ENCODE measurements around the gene FRMPD2. TPM values are rescaled to one million over a fixed set of nuclear protein-coding genes. Genes with fewer than 3 reads are reported as not detected.

The FRMPD2 gene
- total and polyA plus RNA-seq, 2 of the 4 experiments (the other 2 are of a cell fraction) = 0.18 TPM; not detected in 1

DNA sequence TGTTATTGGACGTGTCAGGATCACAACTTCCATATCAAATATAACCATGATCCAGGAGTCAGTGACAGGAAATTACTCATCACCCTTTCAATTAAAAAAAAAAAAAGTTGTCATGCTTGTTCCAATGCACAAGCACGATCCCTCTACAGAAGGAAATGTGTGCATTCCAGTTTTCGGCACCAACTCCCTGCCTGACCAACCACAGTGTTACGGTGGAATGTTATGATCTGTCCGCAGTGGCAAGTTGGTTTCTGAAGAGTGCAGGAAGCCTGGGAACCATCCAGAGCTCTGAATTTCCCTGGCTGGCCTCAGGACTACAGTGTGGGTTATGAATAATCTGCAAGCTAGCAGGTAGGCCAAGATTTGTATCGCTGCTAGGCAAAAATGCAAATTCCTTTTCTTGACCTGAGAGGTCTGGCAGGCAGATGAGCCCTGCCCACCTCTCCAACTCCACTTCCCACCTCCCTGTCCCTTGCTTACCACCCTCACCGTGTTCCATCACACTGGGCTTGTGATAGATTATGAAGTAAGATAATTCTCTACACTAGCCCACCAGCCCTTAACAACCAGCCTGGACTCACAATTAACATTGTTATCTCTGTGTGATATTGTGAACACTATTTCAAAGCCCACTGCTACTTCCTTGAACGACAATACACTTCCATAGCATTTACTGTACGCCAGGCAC, 20.4 kb downstream of the FRMPD2 start:
- Histone ChIP-seq H3K79me1 (ENCODE audit: low read depth in 1 of 2, low read length in 2 of 2) (no peaks in the 10 kb centered on the region), H2BK15ac (ENCODE audit: low read depth, low read length) (no peak overlapping the region), H3K56ac (ENCODE audit: extremely low read depth, insufficient read depth, low read length) (no peak overlapping the region), H3K14ac (replicated peaks; ENCODE audit: low read depth, low read length) (no peak overlapping the region), H3K4me2 (ENCODE audit: low read depth, low read length) (no peak overlapping the region), H3K9me3 (ENCODE audit: control insufficient read depth, insufficient read depth, low read length) (no peaks in the 10 kb centered on the region), H3K9me1 (ENCODE audit: insufficient read depth, low read length) (no peaks in the 10 kb centered on the region), H3K23ac (ENCODE audit: low read depth, low read length) (no peak overlapping the region), H4K5ac (ENCODE audit: low read depth, low read length) (no peak overlapping the region), H2AK5ac (ENCODE audit: low read depth, low read length) (no peak overlapping the region), H3K27me3 (ENCODE audit: control insufficient read depth, insufficient read depth, low read length) (peaks cover 10% of the 10 kb centered on the region), H3K27ac (ENCODE audit: insufficient read depth, low read length) (no peak overlapping the region), H4K20me1 (ENCODE audit: insufficient read depth, low read length) (no peaks in the 10 kb centered on the region), H2AFZ (replicated peaks; ENCODE audit: low read length, poor library complexity) (no peak overlapping the region), H2BK20ac (ENCODE audit: low read depth, low read length) (no peak overlapping the region), H3K4me1 (ENCODE audit: control insufficient read depth, insufficient read depth, low read length) (peaks cover 3% of the 10 kb centered on the region; the same call in 1 of the 2 replicates), H2AK9ac (replicated peaks; ENCODE audit: low read depth, low read length, poor library complexity) (no peak overlapping the region), H4K8ac (ENCODE audit: low read depth in 2 of 2, low read length in 2 of 2) (no peak overlapping the region), H3K9ac (ENCODE audit: low read depth, low read length) (no peak overlapping the region), H3K4me3 (ENCODE audit: insufficient read depth, low read depth, low read length) (no peak overlapping the region), H3K4ac (ENCODE audit: low read depth, low read length) (no peak overlapping the region), H3K18ac (ENCODE audit: low read depth, low read length) (no peak overlapping the region), H2BK5ac (ENCODE audit: low read depth, low read length, poor library complexity, severe bottlenecking) (no peak overlapping the region), H3K36me3 (ENCODE audit: control insufficient read depth, insufficient read depth, low read length) (no peaks in the 10 kb centered on the region), H2BK120ac (ENCODE audit: low read depth, low read length) (no peak overlapping the region), H4K91ac (ENCODE audit: insufficient read depth, low read depth, low read length) (no peak overlapping the region)
- no CpG with 5 or more reads among the region's 9 CpGs for WGBS, 2 experiments (ENCODE audit: extremely low coverage in 2 of 2, insufficient read length in 1 of 2)
- in situ Hi-C loops (cut with MboI; ENCODE audit: low sequenced_read_pairs) (no loop called here), intact Hi-C loops (cut with micrococcal nuclease) (no loop called here), dilution Hi-C loops (cut with HindIII; ENCODE audit: low sequenced_read_pairs, unreplicated experiment) (no loop called here)
- no peak for ATAC-seq (ENCODE audit: low read depth)
- ChIA-PET POLR2A (ENCODE audit: unreplicated experiment) (no interaction called here), CTCF (no interaction called here)
- TF ChIP-seq BHLHE40 (IDR thresholded peaks at IDR 0.05; ENCODE audit: low read depth, low read length) (no peak), RFX5 (IDR thresholded peaks at IDR 0.05; ENCODE audit: low read depth, low read length) (no peak), NFE2L2 (IDR thresholded peaks at IDR 0.05; ENCODE audit: low read depth, low read length) (no peak), CHD1 (IDR thresholded peaks at IDR 0.05; ENCODE audit: low read depth, low read length) (no peak), MXI1 (IDR thresholded peaks at IDR 0.05; ENCODE audit: borderline replicate concordance, low read depth, low read length) (no peak), MAFK (IDR thresholded peaks at IDR 0.05; ENCODE audit: low read depth, low read length) (no peak), SMC3 (IDR thresholded peaks at IDR 0.05; ENCODE audit: low read depth, low read length) (no peak)
- TF ChIP-seq, protein P1, sequence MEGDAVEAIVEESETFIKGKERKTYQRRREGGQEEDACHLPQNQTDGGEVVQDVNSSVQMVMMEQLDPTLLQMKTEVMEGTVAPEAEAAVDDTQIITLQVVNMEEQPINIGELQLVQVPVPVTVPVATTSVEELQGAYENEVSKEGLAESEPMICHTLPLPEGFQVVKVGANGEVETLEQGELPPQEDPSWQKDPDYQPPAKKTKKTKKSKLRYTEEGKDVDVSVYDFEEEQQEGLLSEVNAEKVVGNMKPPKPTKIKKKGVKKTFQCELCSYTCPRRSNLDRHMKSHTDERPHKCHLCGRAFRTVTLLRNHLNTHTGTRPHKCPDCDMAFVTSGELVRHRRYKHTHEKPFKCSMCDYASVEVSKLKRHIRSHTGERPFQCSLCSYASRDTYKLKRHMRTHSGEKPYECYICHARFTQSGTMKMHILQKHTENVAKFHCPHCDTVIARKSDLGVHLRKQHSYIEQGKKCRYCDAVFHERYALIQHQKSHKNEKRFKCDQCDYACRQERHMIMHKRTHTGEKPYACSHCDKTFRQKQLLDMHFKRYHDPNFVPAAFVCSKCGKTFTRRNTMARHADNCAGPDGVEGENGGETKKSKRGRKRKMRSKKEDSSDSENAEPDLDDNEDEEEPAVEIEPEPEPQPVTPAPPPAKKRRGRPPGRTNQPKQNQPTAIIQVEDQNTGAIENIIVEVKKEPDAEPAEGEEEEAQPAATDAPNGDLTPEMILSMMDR (conservative IDR thresholded peaks at IDR 0.05; ENCODE audit: low read depth, low read length) = no peak
- TF ChIP-seq, protein P2, sequence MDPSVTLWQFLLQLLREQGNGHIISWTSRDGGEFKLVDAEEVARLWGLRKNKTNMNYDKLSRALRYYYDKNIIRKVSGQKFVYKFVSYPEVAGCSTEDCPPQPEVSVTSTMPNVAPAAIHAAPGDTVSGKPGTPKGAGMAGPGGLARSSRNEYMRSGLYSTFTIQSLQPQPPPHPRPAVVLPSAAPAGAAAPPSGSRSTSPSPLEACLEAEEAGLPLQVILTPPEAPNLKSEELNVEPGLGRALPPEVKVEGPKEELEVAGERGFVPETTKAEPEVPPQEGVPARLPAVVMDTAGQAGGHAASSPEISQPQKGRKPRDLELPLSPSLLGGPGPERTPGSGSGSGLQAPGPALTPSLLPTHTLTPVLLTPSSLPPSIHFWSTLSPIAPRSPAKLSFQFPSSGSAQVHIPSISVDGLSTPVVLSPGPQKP (IDR thresholded peaks at IDR 0.05; ENCODE audit: borderline replicate concordance, low read depth, low read length) = no peak
- no peak for DNase-seq
- no TSS peak for BruUV-seq (replicated peaks)
